Measurements from ENCODE around the gene IPO4. TPM values are rescaled to one million over a fixed set of nuclear protein-coding genes. Genes with fewer than 3 reads are reported as not detected.

Gene IPO4
- total and polyA plus RNA-seq, 2 of the 13 experiments (the other 11 are each of a cell fraction or from before 2014, with no cell fraction given), result 39.0 to 179 TPM

DNA sequence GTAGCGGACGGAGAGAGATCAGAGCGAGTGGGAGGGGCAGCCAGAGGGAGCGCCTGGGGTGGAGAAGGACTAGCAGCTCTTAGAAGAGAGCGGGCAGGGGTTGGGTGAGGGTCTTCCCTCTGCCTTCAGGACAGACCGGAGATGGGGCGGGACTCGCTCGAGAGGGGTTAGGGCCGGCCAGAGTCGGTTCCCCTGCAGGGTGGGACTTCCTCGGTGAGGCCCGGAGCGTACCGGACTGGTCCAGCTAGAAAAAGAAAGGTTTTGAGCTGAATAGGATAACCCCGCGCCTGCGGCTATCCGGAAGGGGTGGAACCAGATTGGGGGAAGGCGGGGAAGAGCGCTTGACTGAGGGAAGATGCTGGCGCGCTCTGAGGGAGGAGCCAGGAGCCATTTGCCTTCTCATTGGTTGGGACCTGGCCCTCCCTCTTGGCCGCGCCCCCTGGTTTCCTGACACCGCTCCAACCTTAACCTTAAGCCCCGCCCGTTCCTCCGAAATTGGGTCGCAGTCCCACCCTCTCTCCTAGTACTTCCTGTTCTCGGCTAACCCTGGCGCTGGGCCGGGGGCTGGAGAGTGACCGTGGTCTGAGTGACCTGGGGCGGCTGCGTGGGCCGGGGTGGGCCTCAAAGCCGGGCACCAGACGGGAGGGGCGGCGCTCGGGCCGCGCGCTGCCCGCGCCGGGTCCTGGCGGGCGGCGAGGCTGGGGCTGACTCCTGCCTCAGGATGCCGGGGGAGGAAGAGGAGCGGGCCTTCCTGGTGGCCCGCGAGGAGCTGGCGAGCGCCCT lies 41.4 kb downstream of the IPO4 start, which contains the start of gene RNF31 (continued):
- TF ChIP-seq, protein P1, sequence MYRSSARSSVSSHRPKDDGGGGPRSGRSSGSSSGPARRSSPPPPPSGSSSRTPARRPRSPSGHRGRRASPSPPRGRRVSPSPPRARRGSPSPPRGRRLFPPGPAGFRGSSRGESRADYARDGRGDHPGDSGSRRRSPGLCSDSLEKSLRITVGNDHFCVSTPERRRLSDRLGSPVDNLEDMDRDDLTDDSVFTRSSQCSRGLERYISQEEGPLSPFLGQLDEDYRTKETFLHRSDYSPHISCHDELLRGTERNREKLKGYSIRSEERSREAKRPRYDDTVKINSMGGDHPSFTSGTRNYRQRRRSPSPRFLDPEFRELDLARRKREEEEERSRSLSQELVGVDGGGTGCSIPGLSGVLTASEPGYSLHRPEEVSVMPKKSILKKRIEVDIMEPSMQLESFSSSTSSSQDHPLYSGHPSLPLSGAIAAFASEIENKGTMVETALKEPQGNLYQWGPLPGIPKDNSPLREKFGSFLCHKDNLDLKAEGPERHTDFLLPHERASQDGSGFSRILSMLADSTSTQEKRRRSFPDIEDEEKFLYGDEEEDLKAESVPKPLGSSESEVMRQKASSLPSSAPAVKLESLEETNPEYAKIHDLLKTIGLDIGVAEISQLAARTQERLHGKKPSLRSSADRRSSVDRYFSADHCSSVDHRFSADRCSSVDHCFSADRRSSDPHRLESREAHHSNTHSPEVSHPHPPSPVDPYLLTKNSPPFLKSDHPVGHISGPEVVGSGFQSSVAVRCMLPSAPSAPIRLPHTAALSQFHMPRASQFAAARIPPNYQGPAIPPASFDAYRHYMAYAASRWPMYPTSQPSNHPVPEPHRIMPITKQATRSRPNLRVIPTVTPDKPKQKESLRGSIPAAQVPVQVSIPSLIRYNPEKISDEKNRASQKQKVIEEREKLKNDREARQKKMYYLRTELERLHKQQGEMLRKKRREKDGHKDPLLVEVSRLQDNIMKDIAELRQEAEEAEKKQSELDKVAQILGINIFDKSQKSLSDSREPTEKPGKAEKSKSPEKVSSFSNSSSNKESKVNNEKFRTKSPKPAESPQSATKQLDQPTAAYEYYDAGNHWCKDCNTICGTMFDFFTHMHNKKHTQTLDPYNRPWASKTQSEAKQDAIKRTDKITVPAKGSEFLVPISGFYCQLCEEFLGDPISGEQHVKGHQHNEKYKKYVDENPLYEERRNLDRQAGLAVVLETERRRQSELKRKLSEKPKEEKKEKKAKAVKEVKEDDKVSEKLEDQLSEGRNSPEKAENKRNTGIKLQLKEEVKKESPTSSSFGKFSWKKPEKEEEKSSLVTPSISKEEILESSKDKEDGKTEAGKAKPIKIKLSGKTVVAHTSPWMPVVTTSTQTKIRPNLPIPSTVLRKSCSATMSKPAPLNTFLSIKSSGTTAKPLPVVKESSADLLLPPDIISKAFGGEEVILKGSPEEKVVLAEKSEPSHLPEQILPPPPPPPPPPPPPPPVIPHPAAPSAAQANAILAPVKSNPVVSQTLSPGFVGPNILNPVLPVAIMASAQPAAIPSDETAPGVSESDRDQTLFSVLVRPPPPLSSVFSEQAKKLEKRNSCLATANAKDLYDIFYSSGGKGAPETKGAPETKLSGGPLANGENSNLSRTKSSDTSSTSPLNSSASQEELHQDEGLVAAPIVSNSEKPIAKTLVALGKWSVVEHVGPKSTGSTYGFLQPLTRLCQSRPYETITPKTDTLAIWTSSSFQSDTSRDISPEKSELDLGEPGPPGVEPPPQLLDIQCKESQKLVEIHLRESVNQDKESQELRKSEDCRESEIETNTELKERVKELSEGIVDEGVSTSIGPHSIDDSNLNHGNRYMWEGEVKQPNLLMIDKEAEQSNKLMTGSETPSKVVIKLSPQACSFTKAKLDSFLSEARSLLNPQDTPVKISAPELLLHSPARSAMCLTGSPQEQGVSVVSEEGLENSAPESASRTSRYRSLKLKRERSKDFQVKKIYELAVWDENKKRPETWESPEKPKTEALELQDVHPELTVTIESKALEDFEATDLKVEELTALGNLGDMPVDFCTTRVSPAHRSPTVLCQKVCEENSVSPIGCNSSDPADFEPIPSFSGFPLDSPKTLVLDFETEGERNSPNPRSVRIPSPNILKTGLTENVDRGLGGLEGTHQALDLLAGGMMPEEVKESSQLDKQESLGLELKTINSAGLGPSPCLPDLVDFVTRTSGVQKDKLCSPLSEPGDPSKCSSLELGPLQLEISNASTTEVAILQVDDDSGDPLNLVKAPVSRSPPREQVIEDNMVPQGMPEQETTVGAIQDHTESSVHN (CRISPR knock-in tag; IDR thresholded peaks at IDR 0.05), result no peak
- TF ChIP-seq, protein P2, sequence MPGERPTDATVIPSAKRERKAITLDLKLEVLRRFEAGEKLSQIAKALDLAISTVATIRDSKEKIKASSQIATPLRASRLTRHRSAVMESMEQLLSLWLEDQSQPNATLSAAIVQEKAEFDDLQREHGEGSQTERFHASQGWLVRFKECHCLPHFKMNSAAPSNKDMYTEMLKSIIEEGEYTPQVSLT (CRISPR knock-in tag; IDR thresholded peaks at IDR 0.05; ENCODE audit: borderline replicate concordance, low read depth), result no peak
- TF ChIP-seq ZNF841 (CRISPR knock-in tag; IDR thresholded peaks at IDR 0.05; ENCODE audit: borderline replicate concordance) (no peak), ZEB1 (IDR thresholded peaks at IDR 0.05; ENCODE audit: insufficient replicate concordance, low read depth) (no peak), REXO4 (CRISPR knock-in tag; IDR thresholded peaks at IDR 0.05; ENCODE audit: borderline replicate concordance) (peak; percentile 87; the same call in 1 of the 2 replicates), AHR (CRISPR knock-in tag; IDR thresholded peaks at IDR 0.05) (peak; percentile 73), XBP1 (CRISPR knock-in tag; IDR thresholded peaks at IDR 0.05) (no peak), CEBPG (CRISPR knock-in tag; IDR thresholded peaks at IDR 0.05) (no peak)
- TF ChIP-seq, protein P3, sequence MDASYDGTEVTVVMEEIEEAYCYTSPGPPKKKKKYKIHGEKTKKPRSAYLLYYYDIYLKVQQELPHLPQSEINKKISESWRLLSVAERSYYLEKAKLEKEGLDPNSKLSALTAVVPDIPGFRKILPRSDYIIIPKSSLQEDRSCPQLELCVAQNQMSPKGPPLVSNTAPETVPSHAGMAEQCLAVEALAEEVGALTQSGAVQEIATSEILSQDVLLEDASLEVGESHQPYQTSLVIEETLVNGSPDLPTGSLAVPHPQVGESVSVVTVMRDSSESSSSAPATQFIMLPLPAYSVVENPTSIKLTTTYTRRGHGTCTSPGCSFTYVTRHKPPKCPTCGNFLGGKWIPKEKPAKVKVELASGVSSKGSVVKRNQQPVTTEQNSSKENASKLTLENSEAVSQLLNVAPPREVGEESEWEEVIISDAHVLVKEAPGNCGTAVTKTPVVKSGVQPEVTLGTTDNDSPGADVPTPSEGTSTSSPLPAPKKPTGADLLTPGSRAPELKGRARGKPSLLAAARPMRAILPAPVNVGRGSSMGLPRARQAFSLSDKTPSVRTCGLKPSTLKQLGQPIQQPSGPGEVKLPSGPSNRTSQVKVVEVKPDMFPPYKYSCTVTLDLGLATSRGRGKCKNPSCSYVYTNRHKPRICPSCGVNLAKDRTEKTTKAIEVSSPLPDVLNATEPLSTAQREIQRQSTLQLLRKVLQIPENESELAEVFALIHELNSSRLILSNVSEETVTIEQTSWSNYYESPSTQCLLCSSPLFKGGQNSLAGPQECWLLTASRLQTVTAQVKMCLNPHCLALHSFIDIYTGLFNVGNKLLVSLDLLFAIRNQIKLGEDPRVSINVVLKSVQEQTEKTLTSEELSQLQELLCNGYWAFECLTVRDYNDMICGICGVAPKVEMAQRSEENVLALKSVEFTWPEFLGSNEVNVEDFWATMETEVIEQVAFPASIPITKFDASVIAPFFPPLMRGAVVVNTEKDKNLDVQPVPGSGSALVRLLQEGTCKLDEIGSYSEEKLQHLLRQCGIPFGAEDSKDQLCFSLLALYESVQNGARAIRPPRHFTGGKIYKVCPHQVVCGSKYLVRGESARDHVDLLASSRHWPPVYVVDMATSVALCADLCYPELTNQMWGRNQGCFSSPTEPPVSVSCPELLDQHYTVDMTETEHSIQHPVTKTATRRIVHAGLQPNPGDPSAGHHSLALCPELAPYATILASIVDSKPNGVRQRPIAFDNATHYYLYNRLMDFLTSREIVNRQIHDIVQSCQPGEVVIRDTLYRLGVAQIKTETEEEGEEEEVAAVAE (CRISPR knock-in tag; IDR thresholded peaks at IDR 0.05; ENCODE audit: borderline replicate concordance), result no peak
- TF ChIP-seq, protein P4, sequence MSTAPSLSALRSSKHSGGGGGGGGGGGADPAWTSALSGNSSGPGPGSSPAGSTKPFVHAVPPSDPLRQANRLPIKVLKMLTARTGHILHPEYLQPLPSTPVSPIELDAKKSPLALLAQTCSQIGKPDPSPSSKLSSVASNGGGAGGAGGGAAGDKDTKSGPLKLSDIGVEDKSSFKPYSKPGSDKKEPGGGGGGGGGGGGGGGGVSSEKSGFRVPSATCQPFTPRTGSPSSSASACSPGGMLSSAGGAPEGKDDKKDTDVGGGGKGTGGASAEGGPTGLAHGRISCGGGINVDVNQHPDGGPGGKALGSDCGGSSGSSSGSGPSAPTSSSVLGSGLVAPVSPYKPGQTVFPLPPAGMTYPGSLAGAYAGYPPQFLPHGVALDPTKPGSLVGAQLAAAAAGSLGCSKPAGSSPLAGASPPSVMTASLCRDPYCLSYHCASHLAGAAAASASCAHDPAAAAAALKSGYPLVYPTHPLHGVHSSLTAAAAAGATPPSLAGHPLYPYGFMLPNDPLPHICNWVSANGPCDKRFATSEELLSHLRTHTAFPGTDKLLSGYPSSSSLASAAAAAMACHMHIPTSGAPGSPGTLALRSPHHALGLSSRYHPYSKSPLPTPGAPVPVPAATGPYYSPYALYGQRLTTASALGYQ (CRISPR knock-in tag; IDR thresholded peaks at IDR 0.05), result no peak; the same call in 1 of the 2 replicates

All from HepG2 (cell line).